HG02852 (cell line): ENCODE measurements around the gene MAPK8.
"Not testable (repeated sequence)": the region's sequence is repeated elsewhere in the genome, so short reads cannot be mapped to it uniquely, and the experiment has no call there.

ENCODE experiments used
- ATAC-seq: cut with Tn5 transposase; IDR thresholded peaks from one replicate; pipeline ENCODE4 v1.9.1; 2021; ENCODE audit warnings: mild to moderate bottlenecking, moderate library complexity; ENCODE audit not compliant: unreplicated experiment

The MAPK8 gene

GRCh38 chr10:48333856-48334255, 27.4 kb downstream of the MAPK8 start:
- ATAC-seq, result no peak

- ATAC-seq, result no peak
These were observed 29.3 kb downstream of the MAPK8 start for GRCh38 chr10:48335788-48336187.

- ATAC-seq, result peak; percentile 91
These were observed 30.6 kb downstream of the MAPK8 start for GRCh38 chr10:48336978-48337599.

GRCh38 chr10:48340734-48341133, 34.3 kb downstream of the MAPK8 start:
- no peak for ATAC-seq

GRCh38 chr10:48343106-48343505, 36.6 kb downstream of the MAPK8 start:
- no peak for ATAC-seq

- ATAC-seq, result no peak
These were observed 37.6 kb downstream of the MAPK8 start for GRCh38 chr10:48343921-48344598.

- ATAC-seq, result not testable (repeated sequence)
These were observed 39.8 kb downstream of the MAPK8 start for GRCh38 chr10:48346248-48346647.

- ATAC-seq, result not testable (repeated sequence)
These were observed 41.1 kb downstream of the MAPK8 start for GRCh38 chr10:48347539-48347938.

- not testable (repeated sequence) for ATAC-seq
These were observed 41.5 kb downstream of the MAPK8 start for GRCh38 chr10:48347943-48348342.

- no peak for ATAC-seq
These were observed 46.8 kb downstream of the MAPK8 start for GRCh38 chr10:48353246-48353645.

- no peak for ATAC-seq
These were observed 51.2 kb downstream of the MAPK8 start for GRCh38 chr10:48357631-48358030.

GRCh38 chr10:48358162-48358561, 51.7 kb downstream of the MAPK8 start:
- no peak for ATAC-seq

GRCh38 chr10:48358838-48359237, 52.4 kb downstream of the MAPK8 start:
- ATAC-seq, result no peak

- no peak for ATAC-seq
These were observed 54.7 kb downstream of the MAPK8 start for GRCh38 chr10:48361176-48361575.

GRCh38 chr10:48363617-48364355, 57.3 kb downstream of the MAPK8 start:
- no peak for ATAC-seq

GRCh38 chr10:48364659-48365405, 58.4 kb downstream of the MAPK8 start:
- ATAC-seq, result no peak

GRCh38 chr10:48365668-48366067, 59.2 kb downstream of the MAPK8 start:
- no peak for ATAC-seq

- ATAC-seq, result no peak
These were observed 59.8 kb downstream of the MAPK8 start for GRCh38 chr10:48366261-48366660.

GRCh38 chr10:48369501-48369900, 63.0 kb downstream of the MAPK8 start:
- no peak for ATAC-seq

- ATAC-seq, result no peak
These were observed 71.5 kb downstream of the MAPK8 start for GRCh38 chr10:48377751-48378530.

- no peak for ATAC-seq
These were observed 72.2 kb downstream of the MAPK8 start for GRCh38 chr10:48378675-48379074.
